B cell (primary cell): ENCODE measurements around the gene TPCN2. TPM values are rescaled to one million over a fixed set of nuclear protein-coding genes. Genes with fewer than 3 reads are reported as not detected.

Experiments used
- ATAC-seq: fragments of 200-7000 bp; cut with Tn5 transposase; one replicate; pipeline ENCODE4 v1.10.0; 2021; ENCODE audit warnings: low read depth, mild to moderate bottlenecking, moderate number of reproducible peaks, moderate library complexity
- CTCF ChIA-PET: fragments of 350-600 bp; sonication (Branson Sonifier 250); formaldehyde crosslinking; loops from one replicate; lab custom pipeline; 2021; ENCODE audit warnings: antibody characterized with exemption, inconsistent platforms; lab: Charles Lee
- POLR2A ChIA-PET: fragments of 350-600 bp; sonication (Branson Sonifier 250); formaldehyde crosslinking; loops from one replicate; lab custom pipeline; 2021; ENCODE audit warnings: antibody characterized with exemption; lab: Charles Lee
- DNase-seq: peaks from one replicate; pipeline ENCODE4 v3.0.0; 2013
- H2AFZ ChIP-seq: 2 replicates; pipeline ENCODE4 v1.6.1; 2012; ENCODE audit warnings: mild to moderate bottlenecking, low read depth, low read length; ENCODE audit not compliant: insufficient read depth, poor library complexity, severe bottlenecking
- H3K27ac ChIP-seq, 2 donors: 1 replicate in 1 of 2; 2 replicates in 1 of 2; pipeline ENCODE4 v1.5.1; 2012 to 2013; ENCODE audit warnings: low read length in 2 of 2, mild to moderate bottlenecking in 2 of 2, moderate library complexity in 1 of 2
- H3K27me3 ChIP-seq, 4 experiments: fragments of 200-600 bp in 1 of 4; sonication (generic) in 1 of 4; replicated peaks in 1 of 4; 1 replicate in 2 of 4; 2 replicates in 2 of 4; pipeline versions ENCODE4 v1.6.1 to v1.7.0; 2013 to 2016; ENCODE audit warnings: low read length in 3 of 4, mild to moderate bottlenecking in 2 of 4, mixed read lengths in 1 of 4, moderate library complexity in 1 of 4; ENCODE audit not compliant: insufficient read depth in 4 of 4, control insufficient read depth in 3 of 4; ENCODE audit errors: control extremely low read depth in 1 of 4
- H3K36me3 ChIP-seq, 2 experiments: replicated peaks in 1 of 2; 1 replicate in 1 of 2; 2 replicates in 1 of 2; pipeline versions ENCODE4 v1.6.1 to v1.7.1; 2013; ENCODE audit warnings: low read length in 1 of 2; ENCODE audit not compliant: insufficient read depth in 2 of 2, control insufficient read depth in 1 of 2; ENCODE audit errors: control extremely low read depth in 1 of 2, extremely low read depth in 1 of 2
- H3K4me1 ChIP-seq, 2 donors: fragments of 200-600 bp in 1 of 2; sonication (generic) in 1 of 2; 1 replicate in 1 of 2; 2 replicates in 1 of 2; pipeline versions ENCODE4 v1.5.1 to v1.6.1; 2013 to 2017; ENCODE audit warnings: low read length in 2 of 2; ENCODE audit not compliant: control insufficient read depth in 2 of 2, insufficient read depth in 2 of 2
- H3K4me2 ChIP-seq: replicated peaks from 2 replicates; pipeline ENCODE3; 2012; ENCODE audit warnings: mild to moderate bottlenecking, low read depth, low read length; ENCODE audit not compliant: poor library complexity, severe bottlenecking
- H3K4me3 ChIP-seq, 5 experiments: fragments of 200-600 bp in 1 of 5; sonication (generic) in 1 of 5; 1 replicate in 3 of 5; 2 replicates in 2 of 5; pipeline versions ENCODE4 v1.5.1 to v1.7.0; 2011 to 2016; ENCODE audit warnings: low read length in 4 of 5, mild to moderate bottlenecking in 4 of 5, low read depth in 2 of 5, control low read depth in 1 of 5, moderate library complexity in 1 of 5; ENCODE audit not compliant: insufficient read depth in 1 of 5; ENCODE audit errors: control extremely low read depth in 1 of 5, extremely low read depth in 1 of 5
- H3K79me2 ChIP-seq: fragments of 200-600 bp; sonication (generic); one replicate; pipeline ENCODE4 v1.6.0; 2016; ENCODE audit warnings: low read length; ENCODE audit not compliant: control insufficient read depth, insufficient read depth
- H3K9ac ChIP-seq: fragments of 200-600 bp; sonication (generic); 2 replicates; pipeline ENCODE4 v1.6.1; 2017; ENCODE audit warnings: mild to moderate bottlenecking, low read length, moderate library complexity
- H3K9me3 ChIP-seq, 3 donors: one replicate each; pipeline versions ENCODE4 v1.6.1 to v1.7.1; 2013; ENCODE audit warnings: low read length in 2 of 3; ENCODE audit not compliant: control insufficient read depth in 2 of 3, insufficient read depth in 1 of 3; ENCODE audit errors: control extremely low read depth in 1 of 3
- H4K20me1 ChIP-seq: 2 replicates; pipeline ENCODE4 v1.6.0; 2012; ENCODE audit warnings: mild to moderate bottlenecking, low read length; ENCODE audit not compliant: insufficient read depth, control insufficient read depth, poor library complexity, severe bottlenecking
- H3K27ac Mint-ChIP-seq: one replicate; pipeline ENCODE4 v1.8.0; 2021; ENCODE audit warnings: mixed read lengths
- H3K27me3 Mint-ChIP-seq: one replicate; pipeline ENCODE4 v1.8.0; 2021; ENCODE audit warnings: mixed read lengths
- H3K4me1 Mint-ChIP-seq: one replicate; pipeline ENCODE4 v1.8.0; 2021; ENCODE audit warnings: mixed read lengths
- H3K4me3 Mint-ChIP-seq: one replicate; pipeline ENCODE4 v1.8.0; 2021; ENCODE audit warnings: mixed read lengths
- H3K9me3 Mint-ChIP-seq: one replicate; pipeline ENCODE4 v1.8.0; 2022; ENCODE audit warnings: mixed read lengths; ENCODE audit not compliant: insufficient read depth
- EZH2 ChIP-seq: IDR thresholded peaks from 2 replicates; pipeline ENCODE4 v1.6.1; 2012; ENCODE audit warnings: borderline replicate concordance, low read depth, mild to moderate bottlenecking, moderate library complexity, low read length; ENCODE audit not compliant: insufficient read depth, poor library complexity, severe bottlenecking
- WGBS: methylation state at CpG from one replicate; pipeline ENCODE4 v1.1.5; 2013; ENCODE audit warnings: missing lambda C conversion rate; ENCODE audit not compliant: insufficient coverage; 5-methylcytosine and 5-hydroxymethylcytosine counted together
- intact Hi-C: fragments of 100-400 bp; cut with micrococcal nuclease; formaldehyde crosslinking; loops from one replicate; pipeline ENCODE4 v1.10.0; 2022
- polyA plus RNA-seq: library from polyadenylated mRNA; depleted of rRNA; stranded (reverse); fragments of >200 nt; gene quantifications from 2 replicates; pipeline ENCODE4 v1.2.3, GENCODE V29; 2012
- total RNA-seq, 2 donors: library from RNA; stranded (reverse); fragments of 120-200 nt in 1 of 2; gene quantifications; 1 replicate in 1 of 2; 2 replicates in 1 of 2; pipeline versions ENCODE4 v1.2.3 to v1.2.4, GENCODE V29; 2013 to 2022
- TF ChIP-seq, protein P1 (sequence below): fragments of 200-600 bp; IDR thresholded peaks from one replicate; pipeline ENCODE4 v1.8.0; 2022; ENCODE audit warnings: antibody characterized with exemption, mild to moderate bottlenecking

The TPCN2 gene
- total and polyA plus RNA-seq, 2 donors (not counting 1 experiment from before 2014, with no cell fraction given) = 16.8 to 71.4 TPM

GRCh38 chr11:69158301-69159149 is 109.8 kb downstream of the TPCN2 start:
- peaks cover 0 to 3% of the 10 kb centered on the region in 2 donors for H3K4me1 ChIP-seq
- H3K27me3 Mint-ChIP-seq = peaks cover 8% of the 10 kb centered on the region
- no peak overlapping the region for H2AFZ ChIP-seq
- ATAC-seq (no peak), DNase-seq (no peak)
- H3K4me1 Mint-ChIP-seq = peaks cover 10% of the 10 kb centered on the region
- ChIA-PET CTCF (no interaction called here), POLR2A (no interaction called here)
- H3K9ac ChIP-seq = no peak overlapping the region
- no peaks in the 10 kb centered on the region for H3K36me3 ChIP-seq
- no peaks in the 10 kb centered on the region for H4K20me1 ChIP-seq
- H3K4me3 ChIP-seq = no peak overlapping the region
- H3K27ac ChIP-seq = no peak overlapping the region
- no peak for TF ChIP-seq EZH2
- TF ChIP-seq, protein P1, sequence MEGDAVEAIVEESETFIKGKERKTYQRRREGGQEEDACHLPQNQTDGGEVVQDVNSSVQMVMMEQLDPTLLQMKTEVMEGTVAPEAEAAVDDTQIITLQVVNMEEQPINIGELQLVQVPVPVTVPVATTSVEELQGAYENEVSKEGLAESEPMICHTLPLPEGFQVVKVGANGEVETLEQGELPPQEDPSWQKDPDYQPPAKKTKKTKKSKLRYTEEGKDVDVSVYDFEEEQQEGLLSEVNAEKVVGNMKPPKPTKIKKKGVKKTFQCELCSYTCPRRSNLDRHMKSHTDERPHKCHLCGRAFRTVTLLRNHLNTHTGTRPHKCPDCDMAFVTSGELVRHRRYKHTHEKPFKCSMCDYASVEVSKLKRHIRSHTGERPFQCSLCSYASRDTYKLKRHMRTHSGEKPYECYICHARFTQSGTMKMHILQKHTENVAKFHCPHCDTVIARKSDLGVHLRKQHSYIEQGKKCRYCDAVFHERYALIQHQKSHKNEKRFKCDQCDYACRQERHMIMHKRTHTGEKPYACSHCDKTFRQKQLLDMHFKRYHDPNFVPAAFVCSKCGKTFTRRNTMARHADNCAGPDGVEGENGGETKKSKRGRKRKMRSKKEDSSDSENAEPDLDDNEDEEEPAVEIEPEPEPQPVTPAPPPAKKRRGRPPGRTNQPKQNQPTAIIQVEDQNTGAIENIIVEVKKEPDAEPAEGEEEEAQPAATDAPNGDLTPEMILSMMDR = no peak
- no peak overlapping the region for H3K4me3 Mint-ChIP-seq
- intact Hi-C loops = no loop called here
- WGBS = 95% methylated on average over 20 of the region's 21 CpGs
- no peak overlapping the region for H3K4me2 ChIP-seq
- H3K9me3 Mint-ChIP-seq = peaks cover 3% of the 10 kb centered on the region
- no peak overlapping the region for H3K27ac Mint-ChIP-seq
- H3K27me3 ChIP-seq = peaks cover 0 to 13% (median 0%) of the 10 kb centered on the region in 4 experiments
- peaks cover 0 to 2% (median 0%) of the 10 kb centered on the region in 3 donors for H3K9me3 ChIP-seq
- no peaks in the 10 kb centered on the region for H3K79me2 ChIP-seq
